ENCODE measurements around the gene CEACAM18. TPM values are rescaled to one million over a fixed set of nuclear protein-coding genes. Genes with fewer than 3 reads are reported as not detected.

Gene CEACAM18
- total RNA-seq, 1 donor from 2014 or later, result not detected

GRCh38 chr19:51448011-51448410 lies 30.3 kb upstream of the CEACAM18 start:
- no peak for DNase-seq (ENCODE audit: low spot score)
- no peak for TF ChIP-seq CTCF (IDR thresholded peaks at IDR 0.05)
- no peaks in the 10 kb centered on the region for H3K4me1 Mint-ChIP-seq (ENCODE audit: low read depth)
- no peak overlapping the region for H3K27ac Mint-ChIP-seq (ENCODE audit: unreplicated experiment)
- no peaks in the 10 kb centered on the region for H3K27me3 Mint-ChIP-seq (ENCODE audit: low read depth)
- no peaks in the 10 kb centered on the region for H3K36me3 Mint-ChIP-seq (ENCODE audit: low read depth)
- H3K9me3 Mint-ChIP-seq (ENCODE audit: low read depth), result peaks cover 13% of the 10 kb centered on the region
- no peak overlapping the region for H3K4me3 Mint-ChIP-seq (ENCODE audit: unreplicated experiment)

GRCh38 chr19:51448411-51449016 lies 29.8 kb upstream of the CEACAM18 start:
- Mint-ChIP-seq H3K4me3 (ENCODE audit: unreplicated experiment) (no peak overlapping the region), H3K9me3 (ENCODE audit: low read depth) (peaks cover 13% of the 10 kb centered on the region), H3K36me3 (ENCODE audit: low read depth) (no peaks in the 10 kb centered on the region), H3K27me3 (ENCODE audit: low read depth) (no peaks in the 10 kb centered on the region), H3K27ac (ENCODE audit: unreplicated experiment) (no peak overlapping the region), H3K4me1 (ENCODE audit: low read depth) (no peaks in the 10 kb centered on the region)
- no peak for DNase-seq (ENCODE audit: low spot score)
- no peak for TF ChIP-seq CTCF (IDR thresholded peaks at IDR 0.05)

- H3K4me1 Mint-ChIP-seq (ENCODE audit: low read depth), result no peaks in the 10 kb centered on the region
- no peaks in the 10 kb centered on the region for H3K27me3 Mint-ChIP-seq (ENCODE audit: low read depth)
- no peak for TF ChIP-seq CTCF (IDR thresholded peaks at IDR 0.05)
- H3K27ac Mint-ChIP-seq (ENCODE audit: unreplicated experiment), result no peak overlapping the region
- no peak for DNase-seq (ENCODE audit: low spot score)
- H3K36me3 Mint-ChIP-seq (ENCODE audit: low read depth), result no peaks in the 10 kb centered on the region
- H3K4me3 Mint-ChIP-seq (ENCODE audit: unreplicated experiment), result no peak overlapping the region
- H3K9me3 Mint-ChIP-seq (ENCODE audit: low read depth), result peaks cover 15% of the 10 kb centered on the region
Measured at GRCh38 chr19:51450730-51451307, 27.5 kb upstream of the CEACAM18 start.

- no peaks in the 10 kb centered on the region for H3K36me3 Mint-ChIP-seq (ENCODE audit: low read depth)
- H3K9me3 Mint-ChIP-seq (ENCODE audit: low read depth), result peaks cover 2% of the 10 kb centered on the region
- no peak for DNase-seq (ENCODE audit: low spot score)
Measured at GRCh38 chr19:51456541-51457290, 21.6 kb upstream of the CEACAM18 start.

More at GRCh38 chr19:51456541-51457290, 21.6 kb upstream of the CEACAM18 start:
- H3K4me1 Mint-ChIP-seq (ENCODE audit: low read depth), result no peaks in the 10 kb centered on the region
- no peak overlapping the region for H3K27ac Mint-ChIP-seq (ENCODE audit: unreplicated experiment)
- H3K27me3 Mint-ChIP-seq (ENCODE audit: low read depth), result no peaks in the 10 kb centered on the region
- no peak for TF ChIP-seq CTCF (IDR thresholded peaks at IDR 0.05)
- H3K4me3 Mint-ChIP-seq (ENCODE audit: unreplicated experiment), result no peak overlapping the region
